Kidney (tissue), 14 donors: ENCODE data around the gene CEBPA. TPM values are rescaled to one million over a fixed set of nuclear protein-coding genes. Genes with fewer than 3 reads are reported as not detected.

ENCODE experiments used
- DNase-seq, 5 donors: peaks; one replicate each; pipeline ENCODE4 v3.0.0-alpha.2; 2013 to 2020
- FAIRE-seq: peaks from 2 replicates; lab custom pipeline; 2012; peaks lifted over from hg19 to GRCh38; lab: Jason Lieb, UNC
- H3K27ac ChIP-seq, 2 donors: one replicate each; pipeline ENCODE4 v1.7.0; 2013; ENCODE audit warnings: low read depth in 2 of 2, low read length in 2 of 2, inconsistent platforms in 1 of 2
- H3K27me3 ChIP-seq: one replicate; pipeline ENCODE4 v1.7.1; 2013; ENCODE audit warnings: low read length, inconsistent platforms; ENCODE audit not compliant: control insufficient read depth, insufficient read depth
- H3K36me3 ChIP-seq, 3 donors: one replicate each; pipeline versions ENCODE4 v1.7.0 to v1.7.1; 2013; ENCODE audit warnings: low read length in 3 of 3, control low read depth in 1 of 3, inconsistent platforms in 1 of 3; ENCODE audit not compliant: insufficient read depth in 3 of 3, control insufficient read depth in 2 of 3
- H3K4me1 ChIP-seq, 3 donors: one replicate each; pipeline versions ENCODE4 v1.7.0 to v1.7.1; 2013; ENCODE audit warnings: low read length in 3 of 3, inconsistent platforms in 1 of 3, low read depth in 1 of 3; ENCODE audit not compliant: control insufficient read depth in 2 of 3, insufficient read depth in 2 of 3
- H3K4me3 ChIP-seq, 3 donors: one replicate each; pipeline versions ENCODE4 v1.7.0 to v1.8.1; 2013; ENCODE audit warnings: low read length in 3 of 3, control low read depth in 1 of 3, inconsistent platforms in 1 of 3
- H3K9ac ChIP-seq, 3 donors: one replicate each; pipeline versions ENCODE4 v1.7.0 to v1.7.1; 2013; ENCODE audit warnings: low read length in 3 of 3, control low read depth in 1 of 3, inconsistent platforms in 1 of 3
- H3K9me3 ChIP-seq, 3 donors: one replicate each; pipeline versions ENCODE4 v1.7.0 to v1.7.1; 2013; ENCODE audit warnings: low read length in 3 of 3, control low read depth in 1 of 3, inconsistent platforms in 1 of 3; ENCODE audit not compliant: control insufficient read depth in 2 of 3, insufficient read depth in 1 of 3
- CTCF ChIP-seq: IDR thresholded peaks from 3 replicates; pipeline ENCODE4 v1.5.1; 2012; ENCODE audit warnings: mild to moderate bottlenecking, moderate library complexity, borderline replicate concordance; ENCODE audit not compliant: insufficient read depth; ENCODE audit errors: extremely low read depth
- intact Hi-C: fragments of 100-400 bp; cut with DNase I; formaldehyde crosslinking; loops from one replicate; pipeline ENCODE4 v1.11.1; 2022
- polyA plus RNA-seq: library from polyadenylated mRNA; stranded (reverse); fragments of 350-450 nt; fragmentation: Illumina TruSeq; extraction: RNeasy Lipid Tissue Mini Kit (QIAGEN cat#74804); gene quantifications from one replicate; pipeline ENCODE4 v1.2.3, GENCODE V29; 2014; ENCODE audit warnings: low read depth, low replicate concordance; ENCODE audit not compliant: insufficient read depth
- total RNA-seq: library from RNA; stranded (reverse); fragmentation: NEBNext Ultra II Directional; extraction: Animal tissue kit (Norgen Biotek cat#: 25700); gene quantifications from one replicate; pipeline ENCODE4 v1.2.1, GENCODE V29; 2021
- donor health status: control.
- donor health status: control.
- donor health status: control.
- donor health status: control.
- donor health status: control.
- donor health status: DM: yes; HTN: yes; CAD: no.
- donor health status: Normal renal cell carcinoma (clear cell type).

CEBPA gene
- total and polyA plus RNA-seq, 2 donors from 2014 or later: 6.6 to 7.1 TPM

- peaks cover 0 to 9% (median 0%) of the 10 kb centered on the region in 3 donors for H3K4me1 ChIP-seq
- H3K9me3 ChIP-seq: no peaks in the 10 kb centered on the region
- peak; percentile 36 to 86 (median 39) for DNase-seq
- H3K4me3 ChIP-seq: peak overlapping the region in 2 of 3 donors; percentile 60 to 62
- peak overlapping the region in 1 of 3 donors; percentile 26 for H3K9ac ChIP-seq
- TF ChIP-seq CTCF: no peak
- no peaks in the 10 kb centered on the region for H3K36me3 ChIP-seq
- intact Hi-C loops: no loop called here
- FAIRE-seq: no peak
- H3K27me3 ChIP-seq: peaks cover 2% of the 10 kb centered on the region
- H3K27ac ChIP-seq: no peak overlapping the region
Measured at GRCh38 chr19:33301144-33301899, 1.0 kb downstream of the CEBPA start.

DNA sequence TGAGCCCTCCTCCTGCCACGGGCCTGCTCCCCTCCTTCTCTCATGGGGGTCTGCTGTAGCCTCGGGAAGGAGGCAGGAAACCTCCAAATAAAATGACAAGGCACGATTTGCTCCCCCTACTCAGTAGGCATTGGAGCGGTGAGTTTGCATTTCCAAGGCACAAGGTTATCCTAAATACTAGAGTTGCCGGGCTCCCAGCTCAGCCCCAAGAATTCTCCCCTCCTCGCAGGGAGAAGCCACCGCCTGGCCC, 1.5 kb downstream of the CEBPA start:
- Histone ChIP-seq H3K4me3 (peak overlapping the region in 2 of 3 donors; percentile 60 to 62), H3K36me3 (no peaks in the 10 kb centered on the region), H3K9me3 (no peaks in the 10 kb centered on the region), H3K4me1 (peaks cover 0 to 9% (median 0%) of the 10 kb centered on the region in 3 donors), H3K9ac (peak overlapping the region in 1 of 3 donors; percentile 26), H3K27me3 (peaks cover 2% of the 10 kb centered on the region), H3K27ac (no peak overlapping the region)
- FAIRE-seq (no peak), DNase-seq (peak in 1 of 5 donors; percentile 68)
- intact Hi-C loops: no loop called here
- TF ChIP-seq CTCF: no peak

DNA sequence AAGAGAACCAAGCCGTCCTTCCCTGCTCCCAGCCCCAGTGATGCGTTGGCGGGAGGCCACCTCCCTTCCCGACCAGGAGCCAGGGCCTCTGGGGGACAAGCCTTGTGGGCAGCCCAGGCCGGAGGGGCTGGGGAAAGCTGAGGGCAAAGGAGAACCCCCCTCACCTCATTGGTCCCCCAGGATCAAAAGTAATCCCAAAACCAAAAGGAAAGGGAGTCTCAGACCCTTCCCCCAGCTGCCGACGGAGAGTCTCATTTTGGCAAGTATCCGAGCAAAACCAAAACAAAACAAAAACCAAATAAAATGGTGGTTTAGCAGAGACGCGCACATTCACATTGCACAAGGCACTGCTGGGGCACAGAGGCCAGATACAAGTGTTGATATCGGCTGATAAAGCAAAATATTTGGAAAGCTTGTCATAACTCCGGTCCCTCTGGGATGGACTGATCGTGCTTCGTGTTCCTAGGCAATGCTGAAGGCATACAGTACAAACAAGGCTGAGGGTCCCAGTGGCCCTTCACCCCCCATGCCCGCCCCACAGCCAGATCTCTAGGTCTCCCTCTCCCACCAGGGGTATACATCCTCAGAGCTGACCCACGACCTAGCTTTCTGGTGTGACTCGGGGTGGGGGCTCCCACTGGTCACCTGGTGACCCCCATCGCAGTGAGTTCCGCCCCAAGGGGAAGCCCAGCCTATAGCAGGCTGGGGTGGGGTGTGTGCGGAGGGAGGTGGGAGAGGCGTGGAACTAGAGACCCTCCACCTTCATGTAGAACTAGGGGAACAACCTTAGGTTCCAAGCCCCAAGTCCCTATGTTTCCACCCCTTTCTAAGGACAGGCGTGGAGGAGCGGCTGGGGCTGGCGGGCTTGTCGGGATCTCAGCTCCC, 2.1 kb downstream of the CEBPA start:
- Histone ChIP-seq H3K27ac (no peak overlapping the region), H3K9me3 (no peaks in the 10 kb centered on the region), H3K4me1 (peaks cover 0 to 9% (median 0%) of the 10 kb centered on the region in 3 donors), H3K4me3 (peak overlapping the region in 1 of 3 donors; percentile 62), H3K27me3 (peaks cover 2% of the 10 kb centered on the region), H3K36me3 (no peaks in the 10 kb centered on the region), H3K9ac (peak overlapping the region in 1 of 3 donors; percentile 26)
- intact Hi-C loops: no loop called here
- TF ChIP-seq CTCF: no peak
- no peak for FAIRE-seq
- DNase-seq: peak in 2 of 5 donors; percentile 59 to 81
